Heart left ventricle (tissue), 16 donors: ENCODE results near the gene SPANXN2. TPM values are rescaled to one million over a fixed set of nuclear protein-coding genes. Genes with fewer than 3 reads are reported as not detected.
"Not testable (repeated sequence)": the region's sequence is repeated elsewhere in the genome, so short reads cannot be mapped to it uniquely, and the experiment has no call there.

Experiments
- ATAC-seq, 4 donors: fragments of 200-7000 bp; cut with Tn5 transposase; one replicate each; pipeline ENCODE4 v1.9.1; 2020 to 2022; ENCODE audit warnings: moderate library complexity in 4 of 4, mild to moderate bottlenecking in 3 of 4, moderate number of reproducible peaks in 1 of 4
- DNase-seq, 5 donors: peaks; one replicate each; pipeline ENCODE4 v3.0.0-alpha.2; 2020
- H3K27ac ChIP-seq, 12 donors: fragments of 200-600 bp; sonication (generic) in 4 of 12; one replicate each; pipeline versions ENCODE4 v1.5.0 to v1.8.0; 2016 to 2022; ENCODE audit warnings: mild to moderate bottlenecking in 2 of 12
- H3K27me3 ChIP-seq, 9 donors: fragments of 200-600 bp; sonication (generic) in 2 of 9; one replicate each; pipeline versions ENCODE4 v1.5.1 to v1.8.0; 2016 to 2022; ENCODE audit warnings: mild to moderate bottlenecking in 3 of 9
- H3K36me3 ChIP-seq, 9 donors: fragments of 200-600 bp; sonication (generic) in 2 of 9; one replicate each; pipeline versions ENCODE4 v1.5.0 to v1.8.0; 2018 to 2022; ENCODE audit warnings: mild to moderate bottlenecking in 2 of 9
- H3K4me1 ChIP-seq, 12 donors: fragments of 200-600 bp; sonication (generic) in 4 of 12; one replicate each; pipeline versions ENCODE4 v1.5.0 to v1.8.0; 2016 to 2022; ENCODE audit warnings: mild to moderate bottlenecking in 3 of 12
- H3K4me3 ChIP-seq, 12 donors: fragments of 200-600 bp; sonication (generic) in 4 of 12; one replicate each; pipeline versions ENCODE4 v1.5.0 to v1.8.0; 2017 to 2022; ENCODE audit warnings: mild to moderate bottlenecking in 9 of 12, moderate library complexity in 4 of 12
- H3K9me3 ChIP-seq, 12 donors: fragments of 200-600 bp; sonication (generic) in 4 of 12; one replicate each; pipeline versions ENCODE4 v1.5.0 to v1.8.0; 2016 to 2022; ENCODE audit warnings: mild to moderate bottlenecking in 1 of 12
- CTCF ChIP-seq, 12 donors: fragments of 200-600 bp; sonication (generic) in 4 of 12; IDR thresholded peaks; one replicate each; pipeline versions ENCODE4 v1.5.0 to v1.8.0; 2018 to 2022; ENCODE audit warnings: antibody characterized with exemption in 12 of 12, mild to moderate bottlenecking in 5 of 12
- POLR2A ChIP-seq, 2 donors: fragments of 450-650 bp; IDR thresholded peaks; one replicate each; pipeline ENCODE4 v1.6.1; 2017; ENCODE audit warnings: antibody characterized with exemption in 2 of 2, mild to moderate bottlenecking in 2 of 2, moderate library complexity in 2 of 2
- WGBS, 4 donors: extraction: QIAGEN DNeasy Blood & Tissue Kit in 2 of 4; methylation state at CpG; one replicate each; pipeline versions ENCODE4 v1.1.5 to v1.1.7; 2013 to 2018; 5-methylcytosine and 5-hydroxymethylcytosine counted together
- intact Hi-C, 10 donors: fragments of 100-400 bp; cut with DNase I; formaldehyde crosslinking; loops; one replicate each; pipeline versions ENCODE4 v1.11.1 to v1.14.2; 2022
- long read RNA-seq, 3 donors: library from polyadenylated mRNA; unstranded; transcript quantifications; one replicate each; pipeline ENCODE4 v2.0.0, GENCODE V29; 2020 to 2021
- polyA plus RNA-seq, 2 donors: library from polyadenylated mRNA; stranded (reverse); fragments of 200-250 nt; gene quantifications; one replicate each; pipeline ENCODE4 v1.2.3, GENCODE V29; 2013
- total RNA-seq, 9 donors: library from RNA; depleted of rRNA in 2 of 9; stranded (reverse); fragments of >200 nt in 2 of 9; fragmentation: NEBNext Ultra II Directional in 3 of 9; extraction: Animal tissue kit (Norgen Biotek cat#: 25700) in 3 of 9; gene quantifications; one replicate each; pipeline versions ENCODE4 v1.1.0 to v1.2.4, GENCODE V29; 2016 to 2023
- donor health status: ischemic (EF 13 %, LVEDD 7.1; RV severe dilation, severe dysfunction).
- donor health status: healthy with polysubstance abuse.
- donor health status: DM: no; HTN: yes; CAD: no.
- donor health status: DM: no; HTN: no; CAD: no.
- donor health status: ischemic (EF 25% LVEDD 6.9; RV normal size, moderate dysfunction).
- donor health status: ischemic (EF 25% LVEDD 5.7; RV mildly dilated, moderate dysfunction).
- donor health status: healthy.
- donor health status: DM: yes; HTN: yes; CAD: no.
- donor health status: ischemic (EF 35%, LVEDD 5.7; RV mildly dilated, moderate dysfunction).
- donor health status: nonischemic (EF 11% LVEDD 7.7; RV severe dilation, severe dysfunction).
- donor health status: DM: yes; HTN: yes; CAD: no.
- donor health status: PGD.
- donor health status: ischemic (EF 29% LVEDD 5.4; RV normal size, mild dysfunction).
- donor health status: nonischemic (EF 23%, LVEDD 6.1; RV moderate dilation, normal function).

Gene SPANXN2
- total RNA-seq (not detected), polyA plus RNA-seq (not detected)
- long read RNA-seq, donor 1 = 0 reads
- long read RNA-seq, donor 2 = 0 reads
- long read RNA-seq, donor 3 = 0 reads

GRCh38 chrX:143720652-143721051 is at the start of gene SPANXN2:
TSS of gene SPANXN2 (minus strand) at chrX:143720752. CDS start at chrX:143720668, 84 bp downstream.
- H3K4me3 ChIP-seq, H3K4me1 ChIP-seq, H3K9me3 ChIP-seq, H3K27me3 ChIP-seq, H3K36me3 ChIP-seq, intact Hi-C loops, H3K27ac ChIP-seq, ATAC-seq, DNase-seq: not testable (repeated sequence)
- WGBS, 4 donors = 39 to 65% (median 52%) methylated on average over 2 of the region's 2 CpGs

- H3K36me3 ChIP-seq = no peaks in the 10 kb centered on the region
- H3K4me3 ChIP-seq = no peak overlapping the region
- TF ChIP-seq CTCF (IDR thresholded peaks at IDR 0.05) = no peak
- TF ChIP-seq POLR2A (IDR thresholded peaks at IDR 0.05) = no peak
- no peaks in the 10 kb centered on the region for H3K27me3 ChIP-seq
- ATAC-seq (no peak), DNase-seq (no peak)
- intact Hi-C loops = no loop called here
- WGBS, 4 donors = 54 to 70% (median 66%) methylated on average over 3 of the region's 3 CpGs
- no peaks in the 10 kb centered on the region for H3K4me1 ChIP-seq
- H3K27ac ChIP-seq = no peak overlapping the region
- peaks cover 0 to 3% (median 0%) of the 10 kb centered on the region in 12 donors for H3K9me3 ChIP-seq
These were observed 48.4 kb upstream of the SPANXN2 start for GRCh38 chrX:143768976-143769375.

GRCh38 chrX:143767789-143768188 is 47.2 kb upstream of the SPANXN2 start:
- H3K27me3 ChIP-seq, H3K4me1 ChIP-seq, DNase-seq, H3K9me3 ChIP-seq, H3K27ac ChIP-seq, H3K36me3 ChIP-seq, intact Hi-C loops, ATAC-seq, H3K4me3 ChIP-seq: not testable (repeated sequence)
- 81 to 87% (median 85%) methylated on average over 10 to 12 of the region's 12 CpGs for WGBS, 4 donors

- Histone ChIP-seq H3K4me3 (no peak overlapping the region), H3K9me3 (peaks cover 0 to 4% (median 0%) of the 10 kb centered on the region in 12 donors), H3K27ac (no peak overlapping the region), H3K27me3 (no peaks in the 10 kb centered on the region), H3K36me3 (no peaks in the 10 kb centered on the region), H3K4me1 (no peaks in the 10 kb centered on the region)
- TF ChIP-seq POLR2A (IDR thresholded peaks at IDR 0.05) (no peak), CTCF (IDR thresholded peaks at IDR 0.05) (no peak)
- intact Hi-C loops = no loop called here
- DNase-seq (no peak), ATAC-seq (no peak)
- 81 to 89% (median 87%) methylated on average over 7 of the region's 7 CpGs for WGBS, 4 donors
These were observed 37.3 kb upstream of the SPANXN2 start for GRCh38 chrX:143757887-143758286.

- WGBS, 4 donors = 78 to 94% (median 91%) methylated on average over 32 to 37 of the region's 37 CpGs
- intact Hi-C loops = no loop called here
These were observed 36.8 kb upstream of the SPANXN2 start for GRCh38 chrX:143757375-143757774.

More at GRCh38 chrX:143757375-143757774, 36.8 kb upstream of the SPANXN2 start:
- Histone ChIP-seq H3K27ac (no peak overlapping the region), H3K9me3 (peaks cover 0 to 4% (median 0%) of the 10 kb centered on the region in 12 donors), H3K36me3 (no peaks in the 10 kb centered on the region), H3K4me1 (no peaks in the 10 kb centered on the region), H3K4me3 (no peak overlapping the region), H3K27me3 (no peaks in the 10 kb centered on the region)
- no peak for DNase-seq
- ATAC-seq = no peak
- TF ChIP-seq POLR2A (IDR thresholded peaks at IDR 0.05) (no peak), CTCF (IDR thresholded peaks at IDR 0.05) (no peak)
